Tibial nerve (tissue), 4 donors: ENCODE data around the gene SCARF1.

Experiments used
- CTCF ChIP-seq, 5 experiments: fragments of 200-600 bp in 3 of 5; fragments of 450-650 bp in 2 of 5; sonication (generic) in 3 of 5; IDR thresholded peaks; one replicate each; pipeline ENCODE4 v1.5.1; 2016 to 2019; ENCODE audit warnings: antibody characterized with exemption in 5 of 5, mild to moderate bottlenecking in 3 of 5, moderate library complexity in 2 of 5
- EP300 ChIP-seq, 2 donors: sonication (generic); formaldehyde crosslinking; IDR thresholded peaks; one replicate each; pipeline ENCODE4 v1.6.1; 2017; ENCODE audit warnings: antibody characterized with exemption in 2 of 2, mild to moderate bottlenecking in 1 of 2
- POLR2A ChIP-seq, 2 donors: fragments of 450-650 bp; IDR thresholded peaks; one replicate each; pipeline ENCODE4 v1.6.1; 2017; ENCODE audit warnings: antibody characterized with exemption in 2 of 2, mild to moderate bottlenecking in 2 of 2, moderate library complexity in 2 of 2

GRCh38 chr17:1650731-1651558, 5.4 kb upstream of the SCARF1 start:
- TF ChIP-seq CTCF (IDR thresholded peaks at IDR 0.05) (no peak), POLR2A (IDR thresholded peaks at IDR 0.05) (no peak), EP300 (IDR thresholded peaks at IDR 0.05) (no peak)
